Bronchial epithelial cell (primary cell): ENCODE measurements around the gene CASQ1. TPM values are rescaled to one million over a fixed set of nuclear protein-coding genes. Genes with fewer than 3 reads are reported as not detected.
A peak's percentile ranks its signal among the peaks of the same experiment; 100 is the strongest.

ENCODE experiments used
- DNase-seq: peaks from one replicate; pipeline ENCODE4 v3.0.0-alpha.2; 2010; ENCODE audit warnings: low read depth
- FAIRE-seq: peaks from 2 replicates; lab custom pipeline; 2011; peaks lifted over from hg19 to GRCh38; lab: Jason Lieb, UNC
- H3K27me3 ChIP-seq: 2 replicates; pipeline ENCODE4 v1.5.1; 2011; ENCODE audit warnings: low read length; ENCODE audit not compliant: control insufficient read depth, insufficient read depth
- H3K36me3 ChIP-seq: 2 replicates; pipeline ENCODE4 v1.5.1; 2011; ENCODE audit warnings: low read length; ENCODE audit not compliant: control insufficient read depth, insufficient read depth
- H3K4me3 ChIP-seq: 2 replicates; pipeline ENCODE4 v1.5.1; 2011; ENCODE audit warnings: mild to moderate bottlenecking, low read depth, low read length, control low read depth
- total RNA-seq: library from RNA; depleted of rRNA; stranded (reverse); fragments of >200 nt; gene quantifications from 2 replicates; pipeline ENCODE4 v1.2.1, GENCODE V29; 2014
- TF ChIP-seq, protein P1 (sequence below): IDR thresholded peaks from 2 replicates; pipeline ENCODE4 v1.5.1; 2011; ENCODE audit warnings: mild to moderate bottlenecking, moderate library complexity, low read length, control low read depth, inconsistent platforms; ENCODE audit not compliant: insufficient read depth, severe bottlenecking

CASQ1 gene
- total RNA-seq: not detected in 2 replicates

DNA sequence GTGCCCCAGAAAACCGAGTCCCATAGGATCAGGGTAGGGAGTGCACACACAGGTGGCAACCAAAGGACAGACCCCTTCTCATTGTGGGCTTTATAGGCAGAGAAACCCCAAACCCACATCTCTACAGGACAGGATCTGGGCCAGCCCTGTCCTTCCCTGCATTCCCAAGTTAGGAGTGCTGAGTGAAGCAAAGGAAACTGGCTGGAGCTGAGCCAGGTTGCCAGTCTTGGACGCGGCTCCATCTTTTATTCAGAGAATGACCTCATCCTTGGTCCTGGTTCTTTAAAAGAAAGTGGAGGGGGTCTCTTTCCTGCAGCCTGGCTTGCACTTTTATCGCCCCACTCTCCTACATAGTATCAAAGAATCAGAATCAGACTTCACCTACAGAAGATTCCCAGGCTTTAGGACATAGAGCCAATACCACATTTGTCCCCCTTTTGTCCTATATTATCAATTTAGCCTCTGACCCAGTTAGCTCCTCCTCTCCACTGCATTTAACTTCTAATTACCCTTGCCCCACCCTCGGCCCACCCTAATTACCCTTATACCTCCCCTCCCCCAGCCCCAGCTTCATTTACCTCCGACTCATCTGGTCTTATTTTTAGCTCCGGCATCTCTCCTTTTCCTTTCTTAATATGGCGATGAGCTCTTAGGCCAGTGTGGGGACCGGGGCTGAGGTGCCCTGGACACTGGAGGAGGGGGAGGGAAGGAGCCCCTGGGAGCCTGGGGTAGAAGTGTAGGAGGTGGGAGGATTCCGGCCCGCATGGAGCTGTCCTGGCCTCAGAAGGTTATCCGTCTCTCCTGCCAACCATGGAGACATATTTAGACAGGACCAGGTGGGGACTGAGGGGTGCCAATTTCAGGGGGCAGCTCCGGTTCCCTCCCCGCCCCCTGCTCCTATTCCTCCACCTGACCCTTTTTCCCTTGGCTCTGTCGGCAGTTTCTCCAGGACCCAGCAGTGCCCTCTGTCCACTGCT, at the start of gene CASQ1:
CASQ1 (plus strand) TSS at position 927 of the 977 bp plus-strand sequence. CDS start 177 bp downstream, outside the sequence.
- DNase-seq: peak; percentile 28
- TF ChIP-seq, protein P1, sequence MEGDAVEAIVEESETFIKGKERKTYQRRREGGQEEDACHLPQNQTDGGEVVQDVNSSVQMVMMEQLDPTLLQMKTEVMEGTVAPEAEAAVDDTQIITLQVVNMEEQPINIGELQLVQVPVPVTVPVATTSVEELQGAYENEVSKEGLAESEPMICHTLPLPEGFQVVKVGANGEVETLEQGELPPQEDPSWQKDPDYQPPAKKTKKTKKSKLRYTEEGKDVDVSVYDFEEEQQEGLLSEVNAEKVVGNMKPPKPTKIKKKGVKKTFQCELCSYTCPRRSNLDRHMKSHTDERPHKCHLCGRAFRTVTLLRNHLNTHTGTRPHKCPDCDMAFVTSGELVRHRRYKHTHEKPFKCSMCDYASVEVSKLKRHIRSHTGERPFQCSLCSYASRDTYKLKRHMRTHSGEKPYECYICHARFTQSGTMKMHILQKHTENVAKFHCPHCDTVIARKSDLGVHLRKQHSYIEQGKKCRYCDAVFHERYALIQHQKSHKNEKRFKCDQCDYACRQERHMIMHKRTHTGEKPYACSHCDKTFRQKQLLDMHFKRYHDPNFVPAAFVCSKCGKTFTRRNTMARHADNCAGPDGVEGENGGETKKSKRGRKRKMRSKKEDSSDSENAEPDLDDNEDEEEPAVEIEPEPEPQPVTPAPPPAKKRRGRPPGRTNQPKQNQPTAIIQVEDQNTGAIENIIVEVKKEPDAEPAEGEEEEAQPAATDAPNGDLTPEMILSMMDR: no peak
- Histone ChIP-seq H3K4me3 (no peak within 1 kb of the TSS), H3K27me3 (no peaks in the 10 kb centered on the region), H3K36me3 (no peaks in the 10 kb centered on the region)
- no peak for FAIRE-seq

DNA sequence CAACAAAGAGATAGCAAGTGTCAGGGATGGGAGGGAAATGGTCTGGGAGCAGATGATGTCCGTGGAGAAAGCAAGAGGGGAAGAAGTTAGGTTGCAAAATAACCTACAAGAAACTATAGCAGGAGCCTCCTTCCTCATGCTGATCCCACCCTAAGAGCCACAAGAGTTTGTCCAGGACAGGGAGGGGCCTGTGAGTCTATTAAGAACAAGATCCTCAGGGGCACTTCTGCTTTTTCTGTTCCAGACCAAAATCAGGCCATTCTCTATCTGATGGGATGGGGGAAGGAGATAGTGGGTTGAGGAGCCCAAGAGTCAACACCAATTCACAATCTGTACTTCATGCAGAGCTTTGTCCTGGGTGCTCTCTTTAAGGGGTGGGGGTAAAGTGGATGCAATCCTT, 46.7 kb upstream of the CASQ1 start:
- H3K27me3 ChIP-seq: peaks cover 6% of the 10 kb centered on the region
- TF ChIP-seq, protein P1: no peak
- FAIRE-seq: no peak
- H3K36me3 ChIP-seq: no peaks in the 10 kb centered on the region
- H3K4me3 ChIP-seq: no peak overlapping the region
- DNase-seq: no peak

DNA sequence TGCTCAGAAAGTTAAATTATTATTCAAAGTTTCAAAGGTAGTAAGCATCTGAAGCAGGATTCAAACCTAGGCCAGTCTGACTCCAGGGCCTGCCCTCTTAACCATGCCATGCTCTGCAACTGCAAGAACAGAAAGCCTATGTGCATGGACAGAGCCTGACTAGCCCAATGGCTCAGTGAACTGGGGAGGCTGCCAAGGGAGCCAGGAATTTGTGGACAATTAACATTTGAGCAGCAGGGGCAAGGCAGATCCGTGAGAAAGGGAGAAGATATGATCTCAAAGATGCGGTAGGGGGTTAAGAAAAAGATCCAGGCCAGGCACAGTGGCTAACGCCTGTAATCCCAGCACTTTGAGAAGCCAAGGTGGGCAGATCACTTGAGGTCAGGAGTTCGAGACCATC, 45.5 kb upstream of the CASQ1 start:
- TF ChIP-seq, protein P1: no peak
- FAIRE-seq (no peak), DNase-seq (no peak)
- Histone ChIP-seq H3K4me3 (no peak overlapping the region), H3K27me3 (peaks cover 4% of the 10 kb centered on the region), H3K36me3 (no peaks in the 10 kb centered on the region)

DNA sequence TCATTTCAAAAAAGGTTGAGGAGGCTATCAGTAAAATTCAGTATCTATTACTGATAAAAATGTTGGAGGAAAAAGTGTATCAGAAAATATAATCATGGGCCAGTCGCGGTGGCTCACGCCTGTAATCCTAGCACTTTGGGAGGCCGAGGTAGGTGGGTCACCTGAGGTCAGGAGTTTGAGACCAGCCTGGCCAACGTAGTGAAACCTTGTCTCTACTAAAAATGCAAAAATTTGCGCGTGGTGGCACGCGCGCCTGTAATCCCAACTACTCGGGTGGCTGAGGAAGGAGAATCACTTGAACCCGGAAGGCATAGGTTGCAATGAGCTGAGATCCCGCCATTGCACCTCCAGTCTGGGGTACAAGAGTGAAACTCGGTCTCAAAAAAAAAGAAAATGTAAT, 44.3 kb upstream of the CASQ1 start:
- no peaks in the 10 kb centered on the region for H3K36me3 ChIP-seq
- peaks cover 4% of the 10 kb centered on the region for H3K27me3 ChIP-seq
- H3K4me3 ChIP-seq: no peak overlapping the region
- FAIRE-seq (no peak), DNase-seq (no peak)
- TF ChIP-seq, protein P1: no peak

DNA sequence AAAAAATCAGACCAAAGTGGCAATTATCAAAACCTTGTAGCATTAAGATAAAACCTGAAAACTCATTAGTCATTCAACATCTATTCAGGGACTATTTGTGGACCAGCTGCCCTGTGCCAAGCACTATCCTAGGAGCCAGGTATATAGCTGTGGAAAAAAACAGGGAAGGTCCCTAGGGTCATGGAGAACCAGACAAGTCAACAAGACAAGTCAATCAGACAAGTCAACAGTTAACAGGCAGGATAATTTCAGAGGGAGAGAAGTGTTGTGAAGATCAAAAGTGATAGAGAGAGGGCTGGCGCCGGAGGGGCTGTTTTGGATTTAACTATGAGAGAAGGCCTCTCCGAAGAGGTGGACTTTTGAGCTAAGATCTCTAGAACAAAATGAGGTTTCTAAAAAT, 42.3 kb upstream of the CASQ1 start:
- TF ChIP-seq, protein P1: no peak
- H3K27me3 ChIP-seq: peaks cover 2% of the 10 kb centered on the region
- no peak for DNase-seq
- H3K4me3 ChIP-seq: no peak overlapping the region
- FAIRE-seq: no peak
- H3K36me3 ChIP-seq: no peaks in the 10 kb centered on the region
